Mesendoderm (in vitro differentiated cells): ENCODE data around the gene DMD.
A peak's percentile ranks its signal among the peaks of the same experiment; 100 is the strongest.

ENCODE experiments used
- DNase-seq: peaks from one replicate; pipeline ENCODE4 v3.0.0; 2013
- H2AK5ac ChIP-seq: 2 replicates; pipeline ENCODE4 v1.6.1; 2013; ENCODE audit warnings: low read length, inconsistent platforms
- H2BK120ac ChIP-seq: 2 replicates; pipeline ENCODE4 v1.6.1; 2013; ENCODE audit warnings: low read depth, mild to moderate bottlenecking, low read length, moderate library complexity, mixed read lengths
- H2BK15ac ChIP-seq: replicated peaks from 2 replicates; pipeline ENCODE4 v1.6.1; 2013; ENCODE audit warnings: low read depth, mild to moderate bottlenecking, moderate library complexity
- H2BK5ac ChIP-seq: 2 replicates; pipeline ENCODE4 v1.6.1; 2013; ENCODE audit warnings: low read length, inconsistent platforms
- H3K18ac ChIP-seq: 2 replicates; pipeline ENCODE4 v1.6.1; 2013; ENCODE audit warnings: mild to moderate bottlenecking, low read length, mixed read lengths
- H3K23ac ChIP-seq: one replicate; pipeline ENCODE4 v1.6.1; 2013; ENCODE audit warnings: low read length
- H3K27ac ChIP-seq: 2 replicates; pipeline ENCODE4 v1.5.1; 2013; ENCODE audit warnings: low read depth, mild to moderate bottlenecking, inconsistent platforms, low read length, moderate library complexity
- H3K27me3 ChIP-seq: 2 replicates; pipeline ENCODE4 v1.6.1; 2013; ENCODE audit warnings: low read length, control low read depth, mild to moderate bottlenecking, inconsistent platforms; ENCODE audit not compliant: insufficient read depth, poor library complexity
- H3K36me3 ChIP-seq: 2 replicates; pipeline ENCODE4 v1.6.1; 2013; ENCODE audit warnings: low read length, inconsistent platforms; ENCODE audit not compliant: control insufficient read depth, insufficient read depth
- H3K4ac ChIP-seq: one replicate; pipeline ENCODE4 v1.6.1; 2013; ENCODE audit warnings: low read depth, mild to moderate bottlenecking, low read length, moderate library complexity
- H3K4me1 ChIP-seq: 2 replicates; pipeline ENCODE4 v1.6.1; 2013; ENCODE audit warnings: low read depth, low read length, inconsistent platforms; ENCODE audit not compliant: control insufficient read depth
- H3K4me2 ChIP-seq: 2 replicates; pipeline ENCODE4 v1.6.1; 2013; ENCODE audit warnings: low read length
- H3K4me3 ChIP-seq: 2 replicates; pipeline ENCODE4 v1.5.1; 2013; ENCODE audit warnings: mild to moderate bottlenecking, low read length
- H3K56ac ChIP-seq: one replicate; pipeline ENCODE4 v1.6.1; 2013; ENCODE audit warnings: low read length
- H3K79me1 ChIP-seq: 2 replicates; pipeline ENCODE4 v1.6.1; 2013; ENCODE audit warnings: low read length, inconsistent platforms
- H3K79me2 ChIP-seq: 2 replicates; pipeline ENCODE4 v1.6.1; 2013; ENCODE audit warnings: mild to moderate bottlenecking, low read length; ENCODE audit not compliant: control insufficient read depth, insufficient read depth
- H3K9ac ChIP-seq: 2 replicates; pipeline ENCODE4 v1.6.1; 2013; ENCODE audit warnings: low read length, inconsistent platforms
- H4K5ac ChIP-seq: one replicate; pipeline ENCODE4 v1.6.1; 2013; ENCODE audit warnings: low read length
- H4K8ac ChIP-seq: one replicate; pipeline ENCODE4 v1.6.1; 2013; ENCODE audit warnings: low read depth, mild to moderate bottlenecking, control low read depth, low read length, moderate library complexity
- WGBS: extraction: QIAGEN DNeasy Blood & Tissue Kit; methylation state at CpG from one replicate; pipeline ENCODE4 v1.1.7; 2013; ENCODE audit warnings: low lambda C conversion rate, missing lambda C conversion rate; ENCODE audit not compliant: insufficient coverage; ENCODE audit errors: extremely low coverage; 5-methylcytosine and 5-hydroxymethylcytosine counted together

Gene DMD

GRCh38 chrX:32289356-32289755 is 922.0 kb downstream of the DMD start:
- DNase-seq: peak; percentile 55
- no CpG with 5 or more reads among the region's 3 CpGs for WGBS
- Histone ChIP-seq H3K23ac (no peak overlapping the region), H3K27ac (no peak overlapping the region), H3K79me1 (no peaks in the 10 kb centered on the region), H3K4me2 (no peak overlapping the region), H3K4ac (no peak overlapping the region), H2BK15ac (no peak overlapping the region), H3K27me3 (no peaks in the 10 kb centered on the region), H3K9ac (no peak overlapping the region), H3K36me3 (no peaks in the 10 kb centered on the region), H3K4me3 (no peak overlapping the region), H3K56ac (no peak overlapping the region), H3K79me2 (no peaks in the 10 kb centered on the region), H4K5ac (no peak overlapping the region), H2BK5ac (no peak overlapping the region), H2BK120ac (no peak overlapping the region), H2AK5ac (no peak overlapping the region), H3K18ac (no peak overlapping the region), H3K4me1 (no peaks in the 10 kb centered on the region), H4K8ac (no peak overlapping the region)

- Histone ChIP-seq H3K79me2 (no peaks in the 10 kb centered on the region), H2AK5ac (no peak overlapping the region), H3K18ac (no peak overlapping the region), H3K4ac (no peak overlapping the region), H2BK15ac (no peak overlapping the region), H3K56ac (no peak overlapping the region), H3K27me3 (no peaks in the 10 kb centered on the region), H3K79me1 (no peaks in the 10 kb centered on the region), H4K5ac (no peak overlapping the region), H3K4me3 (no peak overlapping the region), H3K9ac (no peak overlapping the region), H3K4me1 (no peaks in the 10 kb centered on the region), H3K36me3 (no peaks in the 10 kb centered on the region), H3K23ac (no peak overlapping the region), H4K8ac (no peak overlapping the region), H2BK120ac (no peak overlapping the region), H3K4me2 (no peak overlapping the region), H3K27ac (no peak overlapping the region), H2BK5ac (no peak overlapping the region)
- WGBS: no CpG with 5 or more reads among the region's 1 CpG
- no peak for DNase-seq
These were observed 929.5 kb downstream of the DMD start for GRCh38 chrX:32281853-32282252.

- Histone ChIP-seq H3K18ac (no peak overlapping the region), H3K9ac (no peak overlapping the region), H3K4me3 (no peak overlapping the region), H2BK5ac (no peak overlapping the region), H3K27me3 (no peaks in the 10 kb centered on the region), H3K23ac (no peak overlapping the region), H2BK15ac (no peak overlapping the region), H4K8ac (no peak overlapping the region), H3K4me2 (no peak overlapping the region), H3K4me1 (no peaks in the 10 kb centered on the region), H3K4ac (no peak overlapping the region), H3K36me3 (no peaks in the 10 kb centered on the region), H3K56ac (no peak overlapping the region), H4K5ac (no peak overlapping the region), H2BK120ac (no peak overlapping the region), H3K79me1 (no peaks in the 10 kb centered on the region), H3K27ac (no peak overlapping the region), H3K79me2 (no peaks in the 10 kb centered on the region), H2AK5ac (no peak overlapping the region)
- no CpG with 5 or more reads among the region's 3 CpGs for WGBS
- DNase-seq: no peak
These were observed 930.4 kb downstream of the DMD start for GRCh38 chrX:32280921-32281320.

DNA sequence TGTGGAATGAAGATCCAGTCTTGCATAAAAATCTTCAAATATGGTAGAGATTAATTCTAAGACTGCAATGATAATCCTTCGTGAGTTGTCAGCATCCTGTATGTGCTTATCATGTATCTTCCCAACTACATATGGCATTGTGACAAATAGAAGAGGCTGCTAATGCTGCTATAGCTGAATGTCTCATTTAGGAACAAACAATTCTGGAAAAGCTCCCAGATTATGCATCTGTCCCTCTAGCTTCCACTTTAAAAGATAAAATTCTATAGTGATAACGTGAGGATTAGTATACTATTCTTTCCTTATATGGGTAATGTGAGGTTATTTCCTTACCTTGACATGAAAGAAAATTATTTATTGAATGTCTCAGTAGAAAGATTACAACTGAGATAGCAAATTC is 930.9 kb downstream of the DMD start:
- no peak overlapping the region for H3K23ac ChIP-seq
- H3K27ac ChIP-seq: no peak overlapping the region
- no peak overlapping the region for H3K4me2 ChIP-seq
- H3K4me1 ChIP-seq: no peaks in the 10 kb centered on the region
- H3K36me3 ChIP-seq: no peaks in the 10 kb centered on the region
- no peak overlapping the region for H4K8ac ChIP-seq
- H2BK5ac ChIP-seq: no peak overlapping the region
- no peak overlapping the region for H2AK5ac ChIP-seq
- no peak overlapping the region for H4K5ac ChIP-seq
- H3K18ac ChIP-seq: no peak overlapping the region
- no peak for DNase-seq
- no peaks in the 10 kb centered on the region for H3K79me2 ChIP-seq
- no peaks in the 10 kb centered on the region for H3K27me3 ChIP-seq
- no peak overlapping the region for H3K56ac ChIP-seq
- H3K4me3 ChIP-seq: no peak overlapping the region
- no peak overlapping the region for H2BK120ac ChIP-seq
- no peak overlapping the region for H2BK15ac ChIP-seq
- WGBS: no CpG with 5 or more reads among the region's 2 CpGs
- no peak overlapping the region for H3K9ac ChIP-seq
- no peaks in the 10 kb centered on the region for H3K79me1 ChIP-seq
- H3K4ac ChIP-seq: no peak overlapping the region

DNA sequence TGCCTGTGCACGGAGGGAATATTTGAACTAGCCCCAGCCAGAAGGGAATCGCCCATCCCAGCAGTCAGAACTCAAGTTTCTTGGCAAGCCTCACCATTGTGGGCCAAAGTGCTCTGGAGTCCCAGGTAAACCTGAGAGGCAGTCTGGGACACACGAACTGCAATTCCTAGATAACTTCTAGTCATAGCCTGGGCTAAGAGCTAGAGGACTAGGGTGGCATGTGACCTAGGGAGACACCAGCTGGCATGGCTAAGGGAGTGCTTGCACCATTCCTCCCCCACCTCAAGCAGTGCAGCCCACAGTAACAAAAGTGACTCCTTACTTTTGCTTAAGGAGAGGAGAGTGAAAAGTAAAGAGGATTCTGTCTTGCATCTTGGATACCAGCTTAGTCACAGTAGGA is 935.2 kb downstream of the DMD start:
- WGBS: no CpG with 5 or more reads among the region's 3 CpGs

DNA sequence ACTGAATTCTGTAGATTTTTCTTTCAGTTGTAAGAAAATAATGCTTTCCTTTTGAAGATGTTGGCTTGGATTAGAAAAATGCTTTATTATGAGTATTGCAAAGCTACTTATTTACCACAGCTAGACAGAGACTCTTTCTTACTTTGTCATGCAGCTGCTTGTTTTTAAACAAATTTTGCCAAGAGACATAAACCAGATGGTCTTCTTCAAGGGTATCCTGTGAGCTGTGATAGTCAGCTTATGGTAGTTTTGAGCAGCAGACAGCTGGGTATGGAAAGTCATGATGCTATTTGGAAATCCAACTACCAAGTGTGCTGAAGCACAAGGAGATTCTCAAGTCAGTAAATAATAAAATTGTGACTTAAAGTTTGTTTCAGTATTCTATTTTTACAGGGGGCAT is 941.5 kb downstream of the DMD start:
- H3K4me1 ChIP-seq: no peaks in the 10 kb centered on the region

More for the DNA sequence above, 935.2 kb downstream of the DMD start:
- DNase-seq: no peak
- Histone ChIP-seq H2AK5ac (no peak overlapping the region), H3K4ac (no peak overlapping the region), H3K79me2 (no peaks in the 10 kb centered on the region), H2BK15ac (no peak overlapping the region), H3K9ac (no peak overlapping the region), H2BK5ac (no peak overlapping the region), H4K5ac (no peak overlapping the region), H3K4me1 (no peaks in the 10 kb centered on the region), H4K8ac (no peak overlapping the region), H3K79me1 (no peaks in the 10 kb centered on the region), H3K56ac (no peak overlapping the region), H3K27me3 (no peaks in the 10 kb centered on the region), H2BK120ac (no peak overlapping the region), H3K4me3 (no peak overlapping the region), H3K27ac (no peak overlapping the region), H3K36me3 (no peaks in the 10 kb centered on the region), H3K4me2 (no peak overlapping the region), H3K23ac (no peak overlapping the region), H3K18ac (no peak overlapping the region)

More for the DNA sequence above, 941.5 kb downstream of the DMD start:
- no peak overlapping the region for H2AK5ac ChIP-seq
- no peaks in the 10 kb centered on the region for H3K79me2 ChIP-seq
- no peak overlapping the region for H3K4me3 ChIP-seq
- no peak overlapping the region for H4K5ac ChIP-seq
- H3K23ac ChIP-seq: no peak overlapping the region
- no peak for DNase-seq
- no peak overlapping the region for H4K8ac ChIP-seq
- H3K27me3 ChIP-seq: no peaks in the 10 kb centered on the region
- H2BK15ac ChIP-seq: no peak overlapping the region
- H3K79me1 ChIP-seq: no peaks in the 10 kb centered on the region
- H2BK120ac ChIP-seq: no peak overlapping the region
- no peaks in the 10 kb centered on the region for H3K36me3 ChIP-seq
- no peak overlapping the region for H3K4me2 ChIP-seq
- no peak overlapping the region for H3K9ac ChIP-seq
- H2BK5ac ChIP-seq: no peak overlapping the region
- no peak overlapping the region for H3K18ac ChIP-seq
- H3K4ac ChIP-seq: no peak overlapping the region
- no peak overlapping the region for H3K27ac ChIP-seq
- no peak overlapping the region for H3K56ac ChIP-seq
